Measurements from ENCODE around the gene MT1F. TPM values are rescaled to one million over a fixed set of nuclear protein-coding genes. Genes with fewer than 3 reads are reported as not detected.
A peak's percentile ranks its signal among the peaks of the same experiment; 100 is the strongest.
"Not testable (repeated sequence)": the region's sequence is repeated elsewhere in the genome, so short reads cannot be mapped to it uniquely, and the experiment has no call there.

Gene MT1F
- total RNA-seq, 6 experiments from 2014 or later = 10.1 to 934 (median 197) TPM

GRCh38 chr16:56617212-56618085 lies 40.3 kb upstream of the MT1F start:
- ATAC-seq = peak; percentile 97 to 99 (median 98)
- intact Hi-C loops (cut with DNase I) = no loop called here
- Histone ChIP-seq H3K4me3 (peak overlapping the region; percentile 36 to 61 (median 51)), H3K27ac (peak overlapping the region; percentile 62 to 88 (median 74)), H3K4me1 (peaks cover 0 to 22% (median 10%) of the 10 kb centered on the region in 4 donors), H3K27me3 (no peaks in the 10 kb centered on the region), H3K36me3 (no peaks in the 10 kb centered on the region), H3K9me3 (no peaks in the 10 kb centered on the region)
- TF ChIP-seq, protein P1, sequence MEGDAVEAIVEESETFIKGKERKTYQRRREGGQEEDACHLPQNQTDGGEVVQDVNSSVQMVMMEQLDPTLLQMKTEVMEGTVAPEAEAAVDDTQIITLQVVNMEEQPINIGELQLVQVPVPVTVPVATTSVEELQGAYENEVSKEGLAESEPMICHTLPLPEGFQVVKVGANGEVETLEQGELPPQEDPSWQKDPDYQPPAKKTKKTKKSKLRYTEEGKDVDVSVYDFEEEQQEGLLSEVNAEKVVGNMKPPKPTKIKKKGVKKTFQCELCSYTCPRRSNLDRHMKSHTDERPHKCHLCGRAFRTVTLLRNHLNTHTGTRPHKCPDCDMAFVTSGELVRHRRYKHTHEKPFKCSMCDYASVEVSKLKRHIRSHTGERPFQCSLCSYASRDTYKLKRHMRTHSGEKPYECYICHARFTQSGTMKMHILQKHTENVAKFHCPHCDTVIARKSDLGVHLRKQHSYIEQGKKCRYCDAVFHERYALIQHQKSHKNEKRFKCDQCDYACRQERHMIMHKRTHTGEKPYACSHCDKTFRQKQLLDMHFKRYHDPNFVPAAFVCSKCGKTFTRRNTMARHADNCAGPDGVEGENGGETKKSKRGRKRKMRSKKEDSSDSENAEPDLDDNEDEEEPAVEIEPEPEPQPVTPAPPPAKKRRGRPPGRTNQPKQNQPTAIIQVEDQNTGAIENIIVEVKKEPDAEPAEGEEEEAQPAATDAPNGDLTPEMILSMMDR (IDR thresholded peaks at IDR 0.05) = peak in 1 of 4 donors; percentile 20
- TF ChIP-seq POLR2A (IDR thresholded peaks at IDR 0.05) = peak; percentile 91
- DNase-seq = peak; percentile 88 to 95 (median 95)
- WGBS (ENCODE audit: insufficient coverage, low coverage, low lambda C conversion rate, missing lambda C conversion rate) = 25% methylated on average over 9 of the region's 41 CpGs

GRCh38 chr16:56618138-56618537 lies 39.6 kb upstream of the MT1F start:
- H3K27ac ChIP-seq = peak overlapping the region in 2 of 3 donors; percentile 74 to 88
- H3K4me3 ChIP-seq = peak overlapping the region; percentile 36 to 61 (median 51)
- H3K9me3 ChIP-seq = no peaks in the 10 kb centered on the region
- ATAC-seq (no peak), DNase-seq (no peak)
- H3K27me3 ChIP-seq = no peaks in the 10 kb centered on the region
- WGBS (ENCODE audit: insufficient coverage, low coverage, low lambda C conversion rate, missing lambda C conversion rate) = 80% methylated on average over 4 of the region's 6 CpGs
- TF ChIP-seq POLR2A (IDR thresholded peaks at IDR 0.05) = no peak
- TF ChIP-seq, protein P1 (IDR thresholded peaks at IDR 0.05) = no peak
- intact Hi-C loops (cut with DNase I) = no loop called here
- peaks cover 0 to 21% (median 9%) of the 10 kb centered on the region in 4 donors for H3K4me1 ChIP-seq
- no peaks in the 10 kb centered on the region for H3K36me3 ChIP-seq

GRCh38 chr16:56620339-56620897 lies 37.3 kb upstream of the MT1F start:
- H3K4me3 ChIP-seq = no peak overlapping the region
- TF ChIP-seq POLR2A (IDR thresholded peaks at IDR 0.05) = no peak
- TF ChIP-seq, protein P1 (IDR thresholded peaks at IDR 0.05) = no peak
- no peaks in the 10 kb centered on the region for H3K9me3 ChIP-seq
- no peaks in the 10 kb centered on the region for H3K36me3 ChIP-seq
- intact Hi-C loops (cut with DNase I) = no loop called here
- H3K27me3 ChIP-seq = no peaks in the 10 kb centered on the region
- ATAC-seq = no peak
- no peak for DNase-seq
- no peak overlapping the region for H3K27ac ChIP-seq
- peaks cover 0 to 27% (median 11%) of the 10 kb centered on the region in 4 donors for H3K4me1 ChIP-seq
- WGBS (ENCODE audit: insufficient coverage, low coverage, low lambda C conversion rate, missing lambda C conversion rate) = 86% methylated on average over 6 of the region's 8 CpGs

DNA sequence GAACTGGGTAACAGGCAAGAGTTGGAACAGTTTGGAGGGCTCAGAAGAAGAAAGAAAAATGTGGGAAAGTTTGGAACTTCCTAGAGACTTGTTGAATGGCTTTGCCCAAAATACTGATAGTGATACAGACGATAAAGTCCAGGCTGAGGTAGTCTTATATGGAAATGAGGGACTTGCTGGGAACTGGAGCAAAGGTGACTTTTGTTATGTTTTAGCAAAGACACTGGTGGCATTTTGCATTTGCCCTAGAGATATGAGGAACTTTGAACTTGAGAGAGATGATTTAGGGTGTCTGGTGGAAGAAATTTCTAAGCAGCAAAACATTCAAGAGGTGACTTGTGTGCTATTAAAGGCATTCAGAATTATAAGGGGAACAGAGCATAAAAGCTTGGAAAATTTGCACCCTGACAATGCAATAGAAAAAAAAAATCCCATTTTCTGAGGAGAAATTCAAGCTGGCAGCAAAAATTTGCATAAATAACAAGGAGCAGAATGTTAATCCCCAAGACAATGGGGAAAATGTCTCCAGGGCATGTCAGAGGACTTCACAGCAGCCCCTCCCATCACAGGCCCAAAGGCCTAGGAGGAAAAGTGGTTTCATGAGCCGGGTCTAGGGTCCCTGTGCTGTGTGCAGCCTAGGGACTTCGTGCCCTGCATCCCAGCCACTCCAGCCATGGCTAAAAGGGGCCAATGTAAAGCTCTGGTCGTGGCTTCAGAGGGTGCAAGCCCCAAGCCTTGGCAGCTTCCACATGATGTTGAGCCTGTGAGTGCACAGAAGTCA lies 35.9 kb upstream of the MT1F start:
- WGBS (ENCODE audit: insufficient coverage, low coverage, low lambda C conversion rate, missing lambda C conversion rate) = 10% methylated on average over 1 of the region's 4 CpGs
- H3K9me3 ChIP-seq; intact Hi-C loops (cut with DNase I); H3K36me3 ChIP-seq; H3K27me3 ChIP-seq; DNase-seq; H3K4me3 ChIP-seq; ATAC-seq: not testable (repeated sequence)
- Histone ChIP-seq H3K4me1 (peaks cover 0 to 22% (median 11%) of the 10 kb centered on the region in 4 donors), H3K27ac (peak overlapping the region in 2 of 3 donors; percentile 4 to 13)

- H3K27ac ChIP-seq; H3K27me3 ChIP-seq; intact Hi-C loops (cut with DNase I); ATAC-seq; DNase-seq; H3K4me3 ChIP-seq; H3K9me3 ChIP-seq; H3K36me3 ChIP-seq: not testable (repeated sequence)
- peaks cover 0 to 16% (median 7%) of the 10 kb centered on the region in 4 donors for H3K4me1 ChIP-seq
- WGBS (ENCODE audit: insufficient coverage, low coverage, low lambda C conversion rate, missing lambda C conversion rate) = 83% methylated on average over 1 of the region's 5 CpGs
Measured at GRCh38 chr16:56623184-56623583, 34.6 kb upstream of the MT1F start.

All from right lobe of liver (tissue), 6 donors.